NCI-H226 (cell line): ENCODE measurements around the gene TTC7B.

ENCODE experiments used
- DNase-seq: peaks from one replicate; pipeline ENCODE4 v3.0.0-alpha.2; 2015

Gene TTC7B

GRCh38 chr14:90664911-90665310 is 151.3 kb downstream of the TTC7B start:
- DNase-seq, result no peak

DNA sequence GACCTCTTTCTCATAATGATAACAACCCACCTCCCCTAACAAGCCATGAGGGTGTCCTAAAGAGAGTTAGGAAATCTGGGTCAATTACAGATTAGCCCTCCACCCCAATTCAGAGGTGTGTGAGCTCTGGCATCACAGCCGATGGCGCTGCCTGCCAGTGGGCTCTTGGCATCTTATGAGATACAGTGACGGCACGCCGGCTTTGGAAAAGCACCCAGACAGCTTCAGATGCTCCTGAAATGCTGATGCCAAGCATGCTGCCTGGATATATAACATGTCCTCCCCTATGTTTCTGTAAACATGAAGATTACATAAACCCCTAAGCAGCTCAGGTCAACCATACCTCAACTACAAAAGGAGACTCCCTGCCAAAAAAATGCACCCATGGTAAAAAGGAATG is 152.6 kb downstream of the TTC7B start:
- no peak for DNase-seq

GRCh38 chr14:90663140-90663539 is 153.1 kb downstream of the TTC7B start:
- DNase-seq, result no peak

- no peak for DNase-seq
Observed at GRCh38 chr14:90661866-90662265, 154.4 kb downstream of the TTC7B start.

DNA sequence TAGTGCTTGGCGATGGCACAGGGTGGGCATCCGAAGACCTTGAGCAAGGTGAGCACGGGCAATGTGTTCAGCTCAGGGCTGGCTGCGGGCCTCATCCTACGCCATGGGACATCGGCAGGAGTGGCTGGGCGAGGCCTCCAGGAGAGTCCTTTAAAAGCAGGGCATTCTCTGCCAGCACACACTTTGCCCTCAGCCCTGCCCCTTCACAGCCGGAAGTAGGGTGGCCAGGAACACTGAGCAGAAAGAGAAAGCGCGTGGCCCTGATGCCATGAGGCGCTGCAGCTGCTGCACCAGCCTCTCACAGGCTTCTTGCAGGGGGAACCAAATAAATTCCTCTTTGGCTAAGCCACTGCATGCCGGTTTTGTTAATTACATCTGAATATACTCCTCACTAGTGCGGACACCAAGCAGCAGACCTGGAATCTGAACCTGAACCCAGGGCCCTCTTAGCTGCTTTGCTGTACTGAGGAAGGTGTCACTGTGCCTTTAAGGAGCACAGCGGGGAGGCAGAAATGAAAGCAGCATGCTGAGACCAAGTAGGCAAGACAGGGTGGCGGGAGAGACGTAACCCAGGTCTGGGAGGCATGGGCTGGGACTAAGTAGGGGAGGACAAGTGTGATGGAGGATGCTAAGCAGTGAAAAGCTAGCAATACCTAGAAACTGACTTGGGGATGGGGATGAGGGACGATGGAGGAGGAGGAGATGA is 155.2 kb downstream of the TTC7B start:
- DNase-seq, result no peak

- no peak for DNase-seq
Observed at GRCh38 chr14:90659156-90659555, 157.1 kb downstream of the TTC7B start.

- peak; percentile 87 for DNase-seq
Observed at GRCh38 chr14:90658541-90658967, 157.7 kb downstream of the TTC7B start.

GRCh38 chr14:90656973-90657372 is 159.3 kb downstream of the TTC7B start:
- DNase-seq, result no peak

DNA sequence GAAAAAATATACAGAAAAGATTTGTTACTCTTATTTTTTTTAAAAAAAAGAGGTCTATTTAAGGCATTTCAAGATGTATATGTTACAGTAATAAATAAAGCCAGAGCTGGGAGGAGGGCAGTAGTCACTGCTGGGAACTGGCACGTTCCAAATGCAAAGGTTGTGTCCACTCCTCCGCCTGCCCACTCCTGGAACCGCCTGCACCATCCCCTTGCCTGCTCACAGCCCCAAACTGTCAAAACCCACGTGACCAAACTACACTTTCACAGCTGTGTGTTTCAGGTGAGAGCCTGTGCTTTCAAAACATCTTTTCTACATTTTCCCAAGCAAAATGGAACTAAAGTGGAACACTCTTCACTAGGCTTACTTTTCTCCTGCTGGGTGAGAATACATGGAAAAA is 160.4 kb downstream of the TTC7B start:
- no peak for DNase-seq

- no peak for DNase-seq
Observed at GRCh38 chr14:90654831-90655276, 161.4 kb downstream of the TTC7B start.

DNA sequence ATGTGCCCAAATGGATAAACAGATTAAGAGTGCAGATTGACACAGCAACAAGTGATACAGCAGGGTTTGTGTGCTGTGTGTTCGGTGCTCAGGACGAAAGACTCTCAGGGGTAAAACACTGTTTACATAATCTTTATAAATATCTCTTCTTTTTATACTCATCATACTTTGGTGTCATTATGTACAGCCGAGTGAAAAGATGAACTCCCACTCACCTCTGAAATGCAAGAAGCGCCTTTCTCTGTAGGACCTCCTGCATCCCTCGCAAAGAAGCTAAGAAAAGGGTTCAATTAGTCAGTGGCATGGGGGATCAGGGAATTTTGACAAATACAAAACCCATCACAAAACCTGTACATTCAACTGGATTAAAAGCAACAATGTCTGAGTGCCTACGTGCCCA is 163.6 kb downstream of the TTC7B start:
- DNase-seq, result no peak

DNA sequence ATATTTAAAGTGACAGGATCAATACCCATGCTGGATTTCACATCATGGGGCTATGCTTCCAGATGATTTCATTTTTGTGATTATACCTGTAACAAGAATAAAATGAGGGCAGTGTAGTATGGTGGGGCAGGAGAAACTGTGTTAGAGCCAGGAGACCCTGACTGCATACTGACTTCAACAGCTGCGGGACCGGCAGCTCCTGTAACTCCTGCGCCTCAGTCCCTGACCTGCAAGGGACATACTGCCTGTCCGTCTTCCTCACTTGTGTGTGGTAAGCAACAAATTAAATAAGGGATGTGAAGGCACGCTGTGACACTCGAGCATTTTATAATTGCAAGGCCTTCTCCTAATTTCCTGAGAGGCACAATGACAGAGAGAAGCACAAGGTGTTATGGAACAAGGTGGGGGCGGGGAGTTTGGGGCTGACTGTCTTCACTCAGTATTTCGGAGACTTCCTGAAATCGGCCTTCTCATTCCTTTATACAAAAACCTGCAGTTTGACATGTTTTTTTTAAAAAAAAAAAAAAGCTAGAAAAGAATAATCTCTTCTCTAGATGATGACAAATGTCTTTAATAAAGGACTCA is 164.2 kb downstream of the TTC7B start:
- no peak for DNase-seq

DNA sequence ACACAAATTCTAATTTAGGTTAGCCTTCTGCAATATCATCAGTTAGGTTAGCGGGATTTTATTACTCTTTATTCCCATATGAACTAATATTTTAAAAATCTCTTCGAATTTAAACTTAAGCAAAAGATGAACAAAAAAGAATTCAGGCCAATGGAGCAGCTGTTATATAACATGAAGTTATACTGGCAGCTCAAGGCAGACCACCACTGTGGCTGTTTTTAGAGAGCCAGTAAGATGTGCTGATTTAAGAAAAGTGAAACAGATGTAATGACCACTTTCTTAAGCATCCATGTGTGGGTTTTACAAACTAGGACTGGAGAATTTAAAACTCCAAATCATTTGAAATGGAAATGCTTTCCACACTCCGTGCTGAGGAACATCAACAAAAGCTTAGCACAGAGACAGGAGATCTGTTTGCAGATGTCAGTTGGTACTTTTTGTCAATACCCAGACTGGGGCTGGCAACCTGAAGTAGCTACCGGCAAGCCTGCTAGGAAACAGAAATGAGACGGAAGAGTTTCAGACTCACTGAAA is 164.9 kb downstream of the TTC7B start:
- DNase-seq, result no peak

DNA sequence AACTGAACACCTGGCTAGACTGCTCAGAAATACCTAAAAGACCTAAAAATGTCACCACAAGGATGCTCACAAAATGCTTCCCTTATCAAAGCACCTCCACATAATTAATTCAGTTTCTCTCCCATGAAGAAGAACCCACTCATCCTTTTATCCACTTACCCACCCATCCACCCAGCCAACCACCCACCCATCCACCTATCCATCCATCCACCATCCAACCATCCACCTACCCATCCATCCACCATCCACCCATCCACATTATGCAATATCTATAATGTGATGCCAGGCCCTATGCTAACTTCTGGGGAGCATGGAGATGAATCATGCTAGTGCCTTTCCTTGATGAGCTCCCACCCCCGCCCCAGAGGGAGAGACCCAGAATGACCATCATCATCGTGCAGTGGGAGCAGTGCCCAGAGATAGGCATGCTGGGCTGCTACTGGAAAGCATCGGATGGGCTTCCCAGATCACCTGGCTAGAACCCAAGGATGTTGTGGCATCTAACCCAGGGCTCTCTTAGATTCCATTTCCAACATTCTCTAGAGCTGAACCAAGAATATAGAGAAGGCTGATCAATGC is 166.6 kb downstream of the TTC7B start:
- DNase-seq, result peak; percentile 51

DNA sequence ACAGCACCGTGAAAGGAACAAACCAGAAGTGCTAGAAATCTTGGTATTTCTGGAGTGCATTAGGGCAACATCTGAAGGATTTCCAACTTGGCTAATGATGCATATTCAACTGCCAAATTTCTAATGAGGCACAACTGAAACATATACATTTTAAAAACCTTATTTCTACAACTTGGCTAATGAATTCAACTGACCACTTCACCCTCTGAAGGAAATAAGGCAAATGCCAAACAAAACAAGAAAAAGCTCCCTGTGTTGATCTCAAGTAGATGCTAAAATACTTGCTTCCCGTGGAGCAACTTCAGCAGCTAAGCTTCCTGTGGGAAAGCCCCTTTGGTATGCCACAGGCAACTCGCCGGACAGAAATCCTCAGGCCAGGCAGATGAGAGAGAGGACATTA is 167.1 kb downstream of the TTC7B start:
- peak; percentile 40 for DNase-seq

- DNase-seq, result no peak
Observed at GRCh38 chr14:90648421-90648820, 167.8 kb downstream of the TTC7B start.

GRCh38 chr14:90647473-90648005 is 168.7 kb downstream of the TTC7B start:
- DNase-seq, result no peak

- DNase-seq, result peak; percentile 91
Observed at GRCh38 chr14:90645842-90646443, 170.3 kb downstream of the TTC7B start.

DNA sequence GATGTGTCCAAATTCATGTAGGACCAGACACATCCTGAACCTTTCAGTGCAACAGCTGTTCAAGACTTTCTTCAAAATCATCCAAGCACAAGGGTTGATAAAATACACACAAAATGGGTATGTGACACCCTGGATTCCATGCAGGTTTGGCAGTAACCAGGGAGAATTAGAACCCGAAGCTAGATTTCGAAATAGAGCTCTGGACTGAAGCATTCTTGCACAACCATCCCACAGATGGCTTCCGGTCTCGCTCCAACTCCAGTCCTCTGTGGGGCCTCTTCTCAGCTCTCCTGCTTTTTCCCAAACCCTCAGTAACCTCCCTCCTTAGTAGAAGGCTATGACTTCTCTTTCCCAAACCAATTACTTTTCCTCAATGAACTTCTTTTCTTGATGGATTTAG is 171.3 kb downstream of the TTC7B start:
- DNase-seq, result peak; percentile 74

- DNase-seq, result no peak
Observed at GRCh38 chr14:90643982-90644670, 172.1 kb downstream of the TTC7B start.

GRCh38 chr14:90642244-90642717 is 173.9 kb downstream of the TTC7B start:
- no peak for DNase-seq

- DNase-seq, result no peak
Observed at GRCh38 chr14:90641615-90642243, 174.5 kb downstream of the TTC7B start.
